Psoas muscle (tissue), 8 donors: Measurements from ENCODE around the gene DGKB. TPM values are rescaled to one million over a fixed set of nuclear protein-coding genes. Genes with fewer than 3 reads are reported as not detected.

Experiments
- ATAC-seq, 4 donors: fragments of 200-7000 bp; cut with Tn5 transposase; one replicate each; pipeline ENCODE4 v1.9.1; 2020; ENCODE audit warnings: moderate library complexity in 3 of 4, mild to moderate bottlenecking in 2 of 4
- DNase-seq, 2 donors: peaks; one replicate each; pipeline ENCODE4 v3.0.0-alpha.2; 2020
- H3K27ac ChIP-seq: fragments of 200-600 bp; one replicate; pipeline ENCODE4 v1.8.0; 2022
- H3K27me3 ChIP-seq, 3 donors: fragments of 200-600 bp in 1 of 3; one replicate each; pipeline versions ENCODE4 v1.6.1 to v1.8.0; 2013 to 2022; ENCODE audit warnings: low read length in 2 of 3, mild to moderate bottlenecking in 2 of 3, moderate library complexity in 1 of 3; ENCODE audit not compliant: insufficient read depth in 3 of 3
- H3K36me3 ChIP-seq, 2 donors: fragments of 200-600 bp in 1 of 2; one replicate each; pipeline versions ENCODE4 v1.6.1 to v1.8.0; 2013 to 2022; ENCODE audit warnings: low read depth in 1 of 2, mild to moderate bottlenecking in 1 of 2, moderate library complexity in 1 of 2; ENCODE audit not compliant: insufficient read depth in 1 of 2
- H3K4me1 ChIP-seq: fragments of 200-600 bp; one replicate; pipeline ENCODE4 v1.8.0; 2022
- H3K4me3 ChIP-seq: fragments of 200-600 bp; one replicate; pipeline ENCODE4 v1.8.0; 2022; ENCODE audit warnings: mild to moderate bottlenecking
- H3K9me3 ChIP-seq: fragments of 200-600 bp; one replicate; pipeline ENCODE4 v1.8.0; 2022
- WGBS, 3 donors: extraction: QIAGEN DNeasy Blood & Tissue Kit; methylation state at CpG; one replicate each; pipeline versions ENCODE4 v1.1.6 to v1.1.7; 2013; 5-methylcytosine and 5-hydroxymethylcytosine counted together
- intact Hi-C, 2 donors: fragments of 100-400 bp; cut with DNase I; formaldehyde crosslinking; loops; one replicate each; pipeline versions ENCODE4 v1.11.0 to v1.14.2; 2022
- polyA plus RNA-seq, 3 donors: library from polyadenylated mRNA; stranded (reverse); fragments of 200-250 nt; gene quantifications; one replicate each; pipeline ENCODE4 v1.2.3, GENCODE V29; 2013
- total RNA-seq, 4 donors: library from RNA; stranded (reverse); fragmentation: NEBNext Ultra II Directional in 2 of 4; extraction: Animal tissue kit (Norgen Biotek cat#: 25700) in 2 of 4; gene quantifications; one replicate each; pipeline versions ENCODE4 v1.2.1 to v1.2.4, GENCODE V29; 2021 to 2023
- TF ChIP-seq, protein P1 (sequence below): fragments of 200-600 bp; IDR thresholded peaks from one replicate; pipeline ENCODE4 v1.8.0; 2022; ENCODE audit warnings: antibody characterized with exemption
- donor health status: healthy with polysubstance abuse.
- donor health status: DM: no; HTN: no; CAD: no; lungs with moderate emphysema.
- donor health status: Bipolar disorder and iron deficiency.
- donor health status: healthy.
- donor health status: DM: yes; HTN: yes; CAD: no.
- donor health status: DM: no; HTN: no; CAD: no.
- donor health status: DM: no; HTN: no; CAD: no.
- donor health status: DM: yes; HTN: yes; CAD: no.

DGKB gene
- total and polyA plus RNA-seq, 7 donors = 0.01 to 0.26 (median 0.04) TPM; not detected in 2

GRCh38 chr7:14226126-14226525, 676.4 kb downstream of the DGKB start:
- H3K4me3 ChIP-seq = no peak overlapping the region
- TF ChIP-seq, protein P1, sequence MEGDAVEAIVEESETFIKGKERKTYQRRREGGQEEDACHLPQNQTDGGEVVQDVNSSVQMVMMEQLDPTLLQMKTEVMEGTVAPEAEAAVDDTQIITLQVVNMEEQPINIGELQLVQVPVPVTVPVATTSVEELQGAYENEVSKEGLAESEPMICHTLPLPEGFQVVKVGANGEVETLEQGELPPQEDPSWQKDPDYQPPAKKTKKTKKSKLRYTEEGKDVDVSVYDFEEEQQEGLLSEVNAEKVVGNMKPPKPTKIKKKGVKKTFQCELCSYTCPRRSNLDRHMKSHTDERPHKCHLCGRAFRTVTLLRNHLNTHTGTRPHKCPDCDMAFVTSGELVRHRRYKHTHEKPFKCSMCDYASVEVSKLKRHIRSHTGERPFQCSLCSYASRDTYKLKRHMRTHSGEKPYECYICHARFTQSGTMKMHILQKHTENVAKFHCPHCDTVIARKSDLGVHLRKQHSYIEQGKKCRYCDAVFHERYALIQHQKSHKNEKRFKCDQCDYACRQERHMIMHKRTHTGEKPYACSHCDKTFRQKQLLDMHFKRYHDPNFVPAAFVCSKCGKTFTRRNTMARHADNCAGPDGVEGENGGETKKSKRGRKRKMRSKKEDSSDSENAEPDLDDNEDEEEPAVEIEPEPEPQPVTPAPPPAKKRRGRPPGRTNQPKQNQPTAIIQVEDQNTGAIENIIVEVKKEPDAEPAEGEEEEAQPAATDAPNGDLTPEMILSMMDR = no peak
- intact Hi-C loops = no loop called here
- 88 to 89% (median 88%) methylated on average over 2 of the region's 2 CpGs for WGBS, 3 donors
- H3K27me3 ChIP-seq = no peaks in the 10 kb centered on the region
- no peaks in the 10 kb centered on the region for H3K4me1 ChIP-seq
- no peaks in the 10 kb centered on the region for H3K9me3 ChIP-seq
- no peak for ATAC-seq
- H3K27ac ChIP-seq = no peak overlapping the region
- H3K36me3 ChIP-seq = no peaks in the 10 kb centered on the region
- DNase-seq = no peak

- Histone ChIP-seq H3K9me3 (no peaks in the 10 kb centered on the region), H3K4me1 (peaks cover 4% of the 10 kb centered on the region), H3K27ac (no peak overlapping the region), H3K36me3 (no peaks in the 10 kb centered on the region), H3K27me3 (no peaks in the 10 kb centered on the region), H3K4me3 (no peak overlapping the region)
- DNase-seq (no peak), ATAC-seq (no peak)
- TF ChIP-seq, protein P1 = no peak
- intact Hi-C loops = no loop called here
These were observed 683.4 kb downstream of the DGKB start for GRCh38 chr7:14219125-14219524.

GRCh38 chr7:14218338-14218737, 684.2 kb downstream of the DGKB start:
- intact Hi-C loops = no loop called here
- no peak overlapping the region for H3K27ac ChIP-seq
- peaks cover 4% of the 10 kb centered on the region for H3K4me1 ChIP-seq
- H3K27me3 ChIP-seq = peaks cover 0 to 2% (median 0%) of the 10 kb centered on the region in 3 donors
- ATAC-seq (no peak), DNase-seq (no peak)
- H3K36me3 ChIP-seq = no peaks in the 10 kb centered on the region
- 77 to 79% (median 78%) methylated on average over 1 of the region's 1 CpG for WGBS, 3 donors
- TF ChIP-seq, protein P1 = no peak
- H3K4me3 ChIP-seq = no peak overlapping the region
- H3K9me3 ChIP-seq = no peaks in the 10 kb centered on the region

- no peak overlapping the region for H3K27ac ChIP-seq
- TF ChIP-seq, protein P1 = no peak
- H3K36me3 ChIP-seq = no peaks in the 10 kb centered on the region
- peaks cover 0 to 2% (median 0%) of the 10 kb centered on the region in 3 donors for H3K27me3 ChIP-seq
- no peak overlapping the region for H3K4me3 ChIP-seq
- no peaks in the 10 kb centered on the region for H3K4me1 ChIP-seq
- DNase-seq (no peak), ATAC-seq (no peak)
- 38 to 70% (median 45%) methylated on average over 1 of the region's 1 CpG for WGBS, 3 donors
- intact Hi-C loops = no loop called here
- no peaks in the 10 kb centered on the region for H3K9me3 ChIP-seq
These were observed 692.6 kb downstream of the DGKB start for GRCh38 chr7:14209896-14210484.

- intact Hi-C loops = no loop called here
- Histone ChIP-seq H3K36me3 (no peaks in the 10 kb centered on the region), H3K27ac (no peak overlapping the region), H3K4me1 (no peaks in the 10 kb centered on the region), H3K9me3 (no peaks in the 10 kb centered on the region), H3K27me3 (no peaks in the 10 kb centered on the region), H3K4me3 (no peak overlapping the region)
- TF ChIP-seq, protein P1 = no peak
- ATAC-seq (no peak), DNase-seq (no peak)
These were observed 694.8 kb downstream of the DGKB start for GRCh38 chr7:14207711-14208110.
